Sigmoid colon (tissue), 7 donors: ENCODE data around the gene ETS1. TPM values are rescaled to one million over a fixed set of nuclear protein-coding genes. Genes with fewer than 3 reads are reported as not detected.

Experiments
- DNase-seq: peaks from one replicate; pipeline ENCODE4 v3.0.0-alpha.2; 2019
- H3K27ac ChIP-seq, 4 donors: fragments of 200-600 bp; sonication (generic); one replicate each; pipeline ENCODE4 v1.5.1; 2016 to 2019; ENCODE audit warnings: mild to moderate bottlenecking in 1 of 4
- H3K27me3 ChIP-seq, 3 donors: fragments of 200-600 bp; sonication (generic); one replicate each; pipeline ENCODE4 v1.5.1; 2019; ENCODE audit warnings: mild to moderate bottlenecking in 1 of 3
- H3K36me3 ChIP-seq, 4 donors: fragments of 200-600 bp; sonication (generic); one replicate each; pipeline ENCODE4 v1.5.1; 2016 to 2019
- H3K4me1 ChIP-seq, 4 donors: fragments of 200-600 bp; sonication (generic); one replicate each; pipeline ENCODE4 v1.5.1; 2017 to 2019
- H3K4me3 ChIP-seq, 4 donors: fragments of 200-600 bp; sonication (generic); one replicate each; pipeline ENCODE4 v1.5.1; 2017 to 2019; ENCODE audit warnings: mild to moderate bottlenecking in 2 of 4, moderate library complexity in 1 of 4
- H3K9me3 ChIP-seq, 4 donors: fragments of 200-600 bp in 3 of 4; sonication (generic) in 3 of 4; one replicate each; pipeline versions ENCODE4 v1.5.1 to v1.6.1; 2013 to 2019
- EP300 ChIP-seq, 4 donors: sonication (generic); formaldehyde crosslinking; IDR thresholded peaks; one replicate each; pipeline ENCODE4 v1.6.1; 2017; ENCODE audit warnings: antibody characterized with exemption in 4 of 4
- POLR2A ChIP-seq, 2 donors: fragments of 450-650 bp; IDR thresholded peaks; one replicate each; pipeline ENCODE4 v1.6.1; 2016; ENCODE audit warnings: antibody characterized with exemption in 2 of 2, mild to moderate bottlenecking in 2 of 2, moderate library complexity in 2 of 2
- POLR2AphosphoS5 ChIP-seq, 4 donors: sonication (generic); formaldehyde crosslinking; IDR thresholded peaks; one replicate each; pipeline ENCODE4 v1.6.1; 2017; ENCODE audit warnings: antibody characterized with exemption in 4 of 4
- WGBS, 2 donors: extraction: QIAGEN DNeasy Blood & Tissue Kit; methylation state at CpG; one replicate each; pipeline ENCODE4 v1.1.7; 2013; 5-methylcytosine and 5-hydroxymethylcytosine counted together
- intact Hi-C: fragments of 100-400 bp; cut with DNase I; formaldehyde crosslinking; loops from one replicate; pipeline ENCODE4 v1.15.1; 2023
- polyA plus RNA-seq, 3 donors: library from polyadenylated mRNA; stranded (reverse); fragments of 200-250 nt; gene quantifications; one replicate each; pipeline ENCODE4 v1.2.3, GENCODE V29; 2013
- total RNA-seq, 4 donors: library from RNA; depleted of rRNA; stranded (reverse); fragments of >200 nt; gene quantifications; one replicate each; pipeline ENCODE4 v1.1.0, GENCODE V29; 2016
- TF ChIP-seq, protein P1 (sequence below), 4 experiments: fragments of 450-650 bp in 3 of 4; fragments of 200-600 bp in 1 of 4; IDR thresholded peaks; one replicate each; pipeline ENCODE4 v1.5.1; 2016 to 2019; ENCODE audit warnings: antibody characterized with exemption in 4 of 4, mild to moderate bottlenecking in 3 of 4, moderate library complexity in 2 of 4
- donor health status: healthy with polysubstance abuse.
- donor health status: Bipolar disorder and iron deficiency.
- donor health status: healthy.

The ETS1 gene
- total and polyA plus RNA-seq, 7 donors = 12.5 to 122 (median 24.6) TPM

DNA sequence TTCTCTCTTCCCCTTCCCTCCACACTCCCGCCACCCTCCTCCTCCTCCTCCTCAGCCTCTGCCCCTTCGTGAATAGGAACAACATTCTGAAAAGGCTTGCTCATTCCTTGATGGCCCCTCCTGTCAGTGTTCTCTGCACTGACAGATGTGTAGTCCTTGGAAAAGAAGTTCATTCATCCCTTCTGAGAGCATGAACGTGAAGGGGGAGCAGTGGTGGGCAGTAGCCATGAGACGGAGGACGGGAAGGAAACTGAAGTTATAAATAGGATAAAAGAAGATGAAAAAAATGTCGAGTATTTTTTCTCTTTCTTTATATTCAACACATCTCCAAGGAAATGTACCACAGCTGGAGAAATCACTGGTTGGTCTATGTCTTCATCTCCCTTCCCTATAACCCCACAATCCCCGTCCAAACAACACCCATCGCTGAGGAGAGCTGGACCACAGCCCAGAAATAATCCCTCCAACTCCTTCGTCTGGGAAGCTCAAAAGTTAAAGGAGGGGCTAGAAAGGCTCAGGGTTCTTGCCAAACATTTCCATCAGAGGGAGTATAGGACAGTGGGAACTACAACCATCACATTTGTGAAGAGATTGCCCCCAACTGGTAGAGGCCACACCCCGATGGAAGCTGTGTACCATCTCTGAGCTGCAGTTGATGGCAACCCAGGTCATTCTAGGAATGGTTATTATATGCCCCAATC, 33.5 kb downstream of the ETS1 start:
- Histone ChIP-seq H3K27ac (peak overlapping the region; percentile 16 to 48 (median 30)), H3K9me3 (no peaks in the 10 kb centered on the region)
- WGBS, 2 donors = 51 to 75% methylated on average over 10 of the region's 10 CpGs

GRCh38 chr11:128552783-128553661, 34.3 kb downstream of the ETS1 start:
- WGBS, 2 donors = 63 to 83% methylated on average over 14 of the region's 14 CpGs
- DNase-seq = no peak
- H3K27me3 ChIP-seq = no peaks in the 10 kb centered on the region
- no peaks in the 10 kb centered on the region for H3K9me3 ChIP-seq
- no peaks in the 10 kb centered on the region for H3K36me3 ChIP-seq
- peaks cover 0 to 30% (median 26%) of the 10 kb centered on the region in 4 donors for H3K4me1 ChIP-seq
- no peak overlapping the region for H3K4me3 ChIP-seq
- intact Hi-C loops = loop anchor here (10.0 kb wide), 1 partner anchor 52 kb away; no protein-coding TSS in a partner anchor
- peak overlapping the region; percentile 19 to 70 (median 52) for H3K27ac ChIP-seq
- TF ChIP-seq, protein P1, sequence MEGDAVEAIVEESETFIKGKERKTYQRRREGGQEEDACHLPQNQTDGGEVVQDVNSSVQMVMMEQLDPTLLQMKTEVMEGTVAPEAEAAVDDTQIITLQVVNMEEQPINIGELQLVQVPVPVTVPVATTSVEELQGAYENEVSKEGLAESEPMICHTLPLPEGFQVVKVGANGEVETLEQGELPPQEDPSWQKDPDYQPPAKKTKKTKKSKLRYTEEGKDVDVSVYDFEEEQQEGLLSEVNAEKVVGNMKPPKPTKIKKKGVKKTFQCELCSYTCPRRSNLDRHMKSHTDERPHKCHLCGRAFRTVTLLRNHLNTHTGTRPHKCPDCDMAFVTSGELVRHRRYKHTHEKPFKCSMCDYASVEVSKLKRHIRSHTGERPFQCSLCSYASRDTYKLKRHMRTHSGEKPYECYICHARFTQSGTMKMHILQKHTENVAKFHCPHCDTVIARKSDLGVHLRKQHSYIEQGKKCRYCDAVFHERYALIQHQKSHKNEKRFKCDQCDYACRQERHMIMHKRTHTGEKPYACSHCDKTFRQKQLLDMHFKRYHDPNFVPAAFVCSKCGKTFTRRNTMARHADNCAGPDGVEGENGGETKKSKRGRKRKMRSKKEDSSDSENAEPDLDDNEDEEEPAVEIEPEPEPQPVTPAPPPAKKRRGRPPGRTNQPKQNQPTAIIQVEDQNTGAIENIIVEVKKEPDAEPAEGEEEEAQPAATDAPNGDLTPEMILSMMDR (IDR thresholded peaks at IDR 0.05) = no peak
- TF ChIP-seq POLR2A (IDR thresholded peaks at IDR 0.05) (no peak), EP300 (IDR thresholded peaks at IDR 0.05) (no peak), POLR2AphosphoS5 (IDR thresholded peaks at IDR 0.05) (peak in 2 of 4 donors; percentile 32 to 34)

More for the DNA sequence above, 33.5 kb downstream of the ETS1 start:
- no peak for DNase-seq
- intact Hi-C loops = loop anchor here (10.0 kb wide), 1 partner anchor 51 kb away; no protein-coding TSS in a partner anchor
- H3K27me3 ChIP-seq = no peaks in the 10 kb centered on the region
- TF ChIP-seq POLR2AphosphoS5 (IDR thresholded peaks at IDR 0.05) (no peak), EP300 (IDR thresholded peaks at IDR 0.05) (no peak), POLR2A (IDR thresholded peaks at IDR 0.05) (no peak)
- TF ChIP-seq, protein P1 (IDR thresholded peaks at IDR 0.05) = no peak
- peaks cover 0 to 22% (median 19%) of the 10 kb centered on the region in 4 donors for H3K4me1 ChIP-seq
- H3K36me3 ChIP-seq = no peaks in the 10 kb centered on the region
- H3K4me3 ChIP-seq = no peak overlapping the region

GRCh38 chr11:128551611-128552335, 35.6 kb downstream of the ETS1 start:
- 63 to 79% methylated on average over 9 of the region's 9 CpGs for WGBS, 2 donors
- intact Hi-C loops = loop anchor here (10.0 kb wide), 1 partner anchor 53 kb away; no protein-coding TSS in a partner anchor
- Histone ChIP-seq H3K36me3 (no peaks in the 10 kb centered on the region), H3K4me1 (peaks cover 0 to 39% (median 34%) of the 10 kb centered on the region in 4 donors), H3K27ac (peak overlapping the region in 3 of 4 donors; percentile 2 to 70 (median 57)), H3K9me3 (no peaks in the 10 kb centered on the region), H3K27me3 (no peaks in the 10 kb centered on the region), H3K4me3 (no peak overlapping the region)
- no peak for DNase-seq
- TF ChIP-seq EP300 (IDR thresholded peaks at IDR 0.05) (no peak), POLR2A (IDR thresholded peaks at IDR 0.05) (no peak), POLR2AphosphoS5 (IDR thresholded peaks at IDR 0.05) (no peak)
- TF ChIP-seq, protein P1 (IDR thresholded peaks at IDR 0.05) = no peak

- DNase-seq = peak; percentile 76
- Histone ChIP-seq H3K27ac (peak overlapping the region in 3 of 4 donors; percentile 70 to 76 (median 73)), H3K36me3 (no peaks in the 10 kb centered on the region), H3K27me3 (no peaks in the 10 kb centered on the region), H3K9me3 (no peaks in the 10 kb centered on the region), H3K4me1 (peaks cover 0 to 41% (median 36%) of the 10 kb centered on the region in 4 donors), H3K4me3 (no peak overlapping the region)
- 83 to 91% methylated on average over 4 of the region's 4 CpGs for whole genome bisulfite sequencing, 2 donors
- intact Hi-C loops = loop anchor here (10.0 kb wide), 1 partner anchor 54 kb away; no protein-coding TSS in a partner anchor
- TF ChIP-seq POLR2A (IDR thresholded peaks at IDR 0.05) = no peak
- TF ChIP-seq, protein P1 (IDR thresholded peaks at IDR 0.05) = no peak
- peak in 3 of 4 donors; percentile 10 to 58 (median 32) for TF ChIP-seq POLR2AphosphoS5 (IDR thresholded peaks at IDR 0.05)
These were observed 36.3 kb downstream of the ETS1 start for GRCh38 chr11:128551058-128551457.
